MM.1S (cell line): ENCODE data around the gene FRAS1.

Experiments
- DNase-seq: peaks from one replicate; pipeline ENCODE4 v3.0.0-alpha.2; 2015
- H2AFZ ChIP-seq: fragments of 300-600 bp; sonication (generic); 2 replicates; pipeline ENCODE4 v1.6.0; 2016; ENCODE audit warnings: antibody characterized with exemption, low read length
- H3F3A ChIP-seq: fragments of 300-600 bp; sonication (generic); 2 replicates; pipeline ENCODE4 v1.6.1; 2016; ENCODE audit warnings: mild to moderate bottlenecking, antibody characterized with exemption, low read length, moderate library complexity, mixed read lengths; ENCODE audit not compliant: insufficient read depth
- H3K27ac ChIP-seq: fragments of 300-600 bp; sonication (generic); 2 replicates; pipeline ENCODE4 v1.5.1; 2016; ENCODE audit warnings: mild to moderate bottlenecking, low read length
- H3K27me3 ChIP-seq: fragments of 300-600 bp; sonication (generic); replicated peaks from 2 replicates; pipeline ENCODE4 v1.6.0; 2016; ENCODE audit warnings: low read length; ENCODE audit not compliant: insufficient read depth
- H3K36me3 ChIP-seq: fragments of 300-600 bp; sonication (generic); replicated peaks from 2 replicates; pipeline ENCODE4 v1.6.1; 2016; ENCODE audit warnings: mild to moderate bottlenecking, low read length, mixed read lengths; ENCODE audit not compliant: insufficient read depth
- H3K4me1 ChIP-seq: fragments of 300-600 bp; sonication (generic); 2 replicates; pipeline ENCODE4 v1.6.1; 2016; ENCODE audit warnings: low read length, mixed read lengths
- H3K4me2 ChIP-seq: fragments of 300-600 bp; sonication (generic); 2 replicates; pipeline ENCODE4 v1.6.0; 2016; ENCODE audit warnings: low read depth, low read length
- H3K4me3 ChIP-seq: fragments of 300-600 bp; sonication (generic); 2 replicates; pipeline ENCODE4 v1.5.1; 2016; ENCODE audit warnings: low read length, mixed read lengths
- H3K79me2 ChIP-seq: fragments of 300-600 bp; sonication (generic); 2 replicates; pipeline ENCODE4 v1.6.1; 2016; ENCODE audit warnings: mixed run types, low read length, mixed read lengths
- H3K9ac ChIP-seq: fragments of 300-600 bp; sonication (generic); 2 replicates; pipeline ENCODE4 v1.6.1; 2016; ENCODE audit warnings: low read length, mixed read lengths
- H3K9me2 ChIP-seq: fragments of 300-600 bp; sonication (generic); replicated peaks from 2 replicates; pipeline ENCODE4 v1.6.1; 2016; ENCODE audit warnings: mild to moderate bottlenecking, low read length, mixed read lengths; ENCODE audit not compliant: insufficient read depth
- H3K9me3 ChIP-seq: fragments of 300-600 bp; sonication (generic); replicated peaks from 2 replicates; pipeline ENCODE4 v1.6.1; 2016; ENCODE audit warnings: mild to moderate bottlenecking, low read length, mixed read lengths; ENCODE audit not compliant: insufficient read depth
- H4K20me1 ChIP-seq: fragments of 300-600 bp; sonication (generic); 2 replicates; pipeline ENCODE4 v1.6.1; 2016; ENCODE audit warnings: mild to moderate bottlenecking, low read length, moderate library complexity, mixed read lengths; ENCODE audit not compliant: insufficient read depth
- EZH2 ChIP-seq: fragments of 300-600 bp; sonication (generic); optimal IDR thresholded peaks from 2 replicates; pipeline ENCODE3; 2017; ENCODE audit warnings: low read depth, mild to moderate bottlenecking, antibody characterized with exemption, low read length, mixed read lengths
- EZH2phosphoT487 ChIP-seq: fragments of 300-600 bp; sonication (generic); IDR thresholded peaks from 2 replicates; pipeline ENCODE4 v1.6.1; 2018; ENCODE audit warnings: antibody characterized with exemption, low read length
- TF ChIP-seq, protein P1 (sequence below): fragments of 300-600 bp; sonication (generic); IDR thresholded peaks from 2 replicates; pipeline ENCODE4 v1.5.1; 2016; ENCODE audit warnings: antibody characterized with exemption, low read length, mixed read lengths

FRAS1 gene

DNA sequence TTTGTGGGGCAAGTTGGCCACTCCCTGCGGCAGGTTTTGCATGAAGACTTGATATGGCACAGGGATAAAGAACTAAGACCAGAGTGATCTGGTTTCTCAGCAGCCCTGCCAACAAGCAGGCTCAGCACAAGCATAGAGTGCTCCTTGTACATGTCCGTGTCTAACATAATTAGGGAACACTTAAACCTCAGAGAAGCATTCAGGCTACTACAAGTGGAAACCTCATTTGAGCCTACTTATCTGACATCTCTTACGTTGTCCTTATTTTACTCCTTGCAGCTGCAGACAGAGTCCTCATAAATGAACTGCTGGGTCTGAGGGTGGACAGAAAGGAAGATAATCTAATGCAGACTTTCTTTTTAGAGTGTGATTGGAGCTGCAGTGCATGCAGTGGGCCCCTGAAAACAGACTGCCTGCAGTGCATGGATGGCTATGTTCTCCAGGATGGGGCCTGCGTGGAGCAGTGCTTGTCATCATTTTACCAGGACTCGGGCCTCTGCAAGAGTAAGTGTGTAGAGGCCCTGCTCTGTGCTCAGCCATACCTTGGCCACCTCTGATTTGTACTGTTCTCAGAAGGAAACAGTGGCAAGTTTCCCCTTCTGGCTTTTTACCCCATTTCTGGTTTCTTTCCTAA is 315.3 kb downstream of the FRAS1 start:
- Histone ChIP-seq H3K4me1 (no peaks in the 10 kb centered on the region), H3K9me3 (no peaks in the 10 kb centered on the region), H3K9me2 (no peaks in the 10 kb centered on the region), H3K4me2 (no peak overlapping the region), H3K9ac (no peak overlapping the region), H3K4me3 (no peak overlapping the region), H3K27me3 (no peaks in the 10 kb centered on the region), H3K36me3 (no peaks in the 10 kb centered on the region), H2AFZ (no peak overlapping the region), H3F3A (no peaks in the 10 kb centered on the region), H4K20me1 (no peaks in the 10 kb centered on the region), H3K79me2 (no peaks in the 10 kb centered on the region), H3K27ac (no peak overlapping the region)
- TF ChIP-seq, protein P1, sequence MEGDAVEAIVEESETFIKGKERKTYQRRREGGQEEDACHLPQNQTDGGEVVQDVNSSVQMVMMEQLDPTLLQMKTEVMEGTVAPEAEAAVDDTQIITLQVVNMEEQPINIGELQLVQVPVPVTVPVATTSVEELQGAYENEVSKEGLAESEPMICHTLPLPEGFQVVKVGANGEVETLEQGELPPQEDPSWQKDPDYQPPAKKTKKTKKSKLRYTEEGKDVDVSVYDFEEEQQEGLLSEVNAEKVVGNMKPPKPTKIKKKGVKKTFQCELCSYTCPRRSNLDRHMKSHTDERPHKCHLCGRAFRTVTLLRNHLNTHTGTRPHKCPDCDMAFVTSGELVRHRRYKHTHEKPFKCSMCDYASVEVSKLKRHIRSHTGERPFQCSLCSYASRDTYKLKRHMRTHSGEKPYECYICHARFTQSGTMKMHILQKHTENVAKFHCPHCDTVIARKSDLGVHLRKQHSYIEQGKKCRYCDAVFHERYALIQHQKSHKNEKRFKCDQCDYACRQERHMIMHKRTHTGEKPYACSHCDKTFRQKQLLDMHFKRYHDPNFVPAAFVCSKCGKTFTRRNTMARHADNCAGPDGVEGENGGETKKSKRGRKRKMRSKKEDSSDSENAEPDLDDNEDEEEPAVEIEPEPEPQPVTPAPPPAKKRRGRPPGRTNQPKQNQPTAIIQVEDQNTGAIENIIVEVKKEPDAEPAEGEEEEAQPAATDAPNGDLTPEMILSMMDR, result no peak
- TF ChIP-seq EZH2, result no peak
- no peak for DNase-seq

DNA sequence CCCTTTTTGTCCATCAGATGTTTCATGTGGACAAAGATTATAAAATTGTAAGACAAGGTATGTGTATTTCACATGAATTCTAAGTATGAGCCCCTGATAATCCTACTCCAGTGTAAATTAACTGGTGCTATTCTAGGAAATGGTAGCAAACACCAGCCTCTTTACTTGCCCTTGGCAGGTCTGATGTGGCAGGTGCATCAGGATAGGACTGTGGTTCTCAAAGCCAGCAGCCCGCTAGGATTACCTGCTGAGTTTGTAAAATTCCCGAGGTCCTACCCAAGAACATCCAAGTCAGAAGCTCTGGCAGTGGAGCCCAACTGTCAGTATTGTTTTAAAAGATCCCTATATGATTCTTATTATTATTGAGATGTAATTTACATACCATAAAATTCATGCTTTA is 320.4 kb downstream of the FRAS1 start:
- no peaks in the 10 kb centered on the region for H4K20me1 ChIP-seq
- H3K4me1 ChIP-seq, result no peaks in the 10 kb centered on the region
- no peak overlapping the region for H3K9ac ChIP-seq
- H2AFZ ChIP-seq, result no peak overlapping the region
- H3K9me3 ChIP-seq, result no peaks in the 10 kb centered on the region
- no peak overlapping the region for H3K4me2 ChIP-seq
- H3F3A ChIP-seq, result no peaks in the 10 kb centered on the region
- no peaks in the 10 kb centered on the region for H3K27me3 ChIP-seq
- H3K36me3 ChIP-seq, result no peaks in the 10 kb centered on the region
- H3K4me3 ChIP-seq, result no peak overlapping the region
- no peaks in the 10 kb centered on the region for H3K9me2 ChIP-seq
- no peak for DNase-seq
- TF ChIP-seq EZH2phosphoT487 (no peak), EZH2 (no peak)
- TF ChIP-seq, protein P1, result no peak
- H3K27ac ChIP-seq, result no peak overlapping the region
- no peaks in the 10 kb centered on the region for H3K79me2 ChIP-seq

DNA sequence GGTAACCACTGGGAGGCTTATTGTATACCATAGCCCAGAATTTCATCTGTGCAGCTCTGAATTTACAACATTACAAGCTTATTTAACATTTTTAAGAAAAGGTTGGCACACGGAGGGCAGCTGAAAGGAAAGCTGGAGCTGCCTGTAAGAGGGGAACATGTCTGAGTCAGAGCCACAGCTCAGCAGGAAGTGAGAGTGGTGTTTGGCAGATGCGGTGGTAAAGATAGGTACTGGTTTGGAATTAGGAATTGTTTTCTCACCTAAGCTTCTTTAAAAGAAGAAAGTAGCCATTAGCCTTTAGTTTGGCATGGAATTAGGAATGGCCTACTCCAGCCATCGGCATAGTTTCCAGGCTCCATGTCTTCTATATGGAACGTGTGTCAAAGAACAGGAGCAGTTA is 321.9 kb downstream of the FRAS1 start:
- Histone ChIP-seq H3K4me1 (no peaks in the 10 kb centered on the region), H3K27me3 (no peaks in the 10 kb centered on the region), H3K27ac (no peak overlapping the region), H3K9me2 (no peaks in the 10 kb centered on the region), H3K9me3 (no peaks in the 10 kb centered on the region), H3K36me3 (no peaks in the 10 kb centered on the region), H2AFZ (no peak overlapping the region), H4K20me1 (no peaks in the 10 kb centered on the region), H3K4me3 (no peak overlapping the region), H3K79me2 (no peaks in the 10 kb centered on the region), H3F3A (no peaks in the 10 kb centered on the region), H3K4me2 (no peak overlapping the region), H3K9ac (no peak overlapping the region)
- TF ChIP-seq EZH2phosphoT487 (no peak), EZH2 (no peak)
- TF ChIP-seq, protein P1, result no peak
- no peak for DNase-seq
